SK-N-SH treated with all-trans-retinoic acid at 6 μM for 48 hours (cell line): ENCODE results near the gene POU3F1.

Experiments
- ATAC-seq: fragments of 200-7000 bp; cut with Tn5 transposase; 3 replicates; pipeline ENCODE4 v1.9.1; 2020; ENCODE audit warnings: mild to moderate bottlenecking, moderate library complexity
- ARNTL ChIP-seq: fragments of 450-650 bp; formaldehyde crosslinking; IDR thresholded peaks from 2 replicates; pipeline ENCODE4 v1.5.0; 2020; ENCODE audit warnings: low read depth, mild to moderate bottlenecking, moderate library complexity, borderline replicate concordance
- BACH2 ChIP-seq: fragments of 250-450 bp; sonication (Bioruptor Pico); IDR thresholded peaks from 2 replicates; pipeline ENCODE4 v1.9.0; 2021; ENCODE audit warnings: mild to moderate bottlenecking, borderline replicate concordance
- CREB5 ChIP-seq: fragments of 250-450 bp; sonication (Bioruptor Pico); IDR thresholded peaks from 2 replicates; pipeline ENCODE4 v1.5.1; 2020; ENCODE audit warnings: low read depth, mild to moderate bottlenecking, moderate library complexity
- CSDC2 ChIP-seq: fragments of 250-450 bp; sonication (Bioruptor Pico); IDR thresholded peaks from 2 replicates; pipeline ENCODE4 v1.5.0; 2020; ENCODE audit warnings: mild to moderate bottlenecking, moderate library complexity
- CSRNP3 ChIP-seq: fragments of 250-450 bp; sonication (Bioruptor Pico); IDR thresholded peaks from 2 replicates; pipeline ENCODE4 v1.5.1; 2021; ENCODE audit warnings: mild to moderate bottlenecking, moderate library complexity
- PATZ1 ChIP-seq: fragments of 250-450 bp; sonication (Bioruptor Pico); IDR thresholded peaks from 2 replicates; pipeline ENCODE4 v1.8.0; 2020; ENCODE audit warnings: mild to moderate bottlenecking, moderate library complexity, borderline replicate concordance
- POU6F1 ChIP-seq: fragments of 250-450 bp; sonication (Bioruptor Pico); IDR thresholded peaks from 2 replicates; pipeline ENCODE4 v1.8.0; 2021; ENCODE audit warnings: low read depth, mild to moderate bottlenecking, moderate library complexity, borderline replicate concordance
- PPARA ChIP-seq: fragments of 250-450 bp; sonication (Bioruptor Pico); IDR thresholded peaks from 2 replicates; pipeline ENCODE4 v1.5.0; 2020; ENCODE audit warnings: mild to moderate bottlenecking, borderline replicate concordance
- RARB ChIP-seq: fragments of 250-450 bp; sonication (Bioruptor Pico); IDR thresholded peaks from 2 replicates; pipeline ENCODE4 v1.8.0; 2021; ENCODE audit warnings: mild to moderate bottlenecking, moderate library complexity
- SNAI2 ChIP-seq: fragments of 250-450 bp; sonication (Bioruptor Pico); IDR thresholded peaks from 2 replicates; pipeline ENCODE4 v1.5.0; 2020; ENCODE audit warnings: mild to moderate bottlenecking, moderate library complexity
- TCF4 ChIP-seq: fragments of 250-450 bp; sonication (Bioruptor Pico); IDR thresholded peaks from 2 replicates; pipeline ENCODE4 v1.8.0; 2021; ENCODE audit warnings: mild to moderate bottlenecking, moderate library complexity, borderline replicate concordance
- TSHZ2 ChIP-seq: fragments of 250-450 bp; sonication (Bioruptor Pico); IDR thresholded peaks from 2 replicates; pipeline ENCODE4 v1.5.0; 2020; ENCODE audit warnings: mild to moderate bottlenecking, moderate library complexity
- ZC3H10 ChIP-seq: fragments of 250-450 bp; sonication (Bioruptor Pico); IDR thresholded peaks from 2 replicates; pipeline ENCODE4 v1.5.1; 2021; ENCODE audit warnings: mild to moderate bottlenecking, moderate library complexity
- ZFP3 ChIP-seq: fragments of 250-450 bp; sonication (Bioruptor Pico); IDR thresholded peaks from 2 replicates; pipeline ENCODE4 v1.5.0; 2020; ENCODE audit warnings: mild to moderate bottlenecking, moderate library complexity
- ZNF565 ChIP-seq: fragments of 450-650 bp; formaldehyde crosslinking; conservative IDR thresholded peaks from 2 replicates; pipeline ENCODE4 v1.5.0; 2020; ENCODE audit warnings: low read depth, mild to moderate bottlenecking, moderate library complexity
- ZNF8 ChIP-seq: fragments of 450-650 bp; formaldehyde crosslinking; IDR thresholded peaks from 2 replicates; pipeline ENCODE4 v1.5.0; 2020; ENCODE audit warnings: mild to moderate bottlenecking, moderate library complexity

The POU3F1 gene

GRCh38 chr1:38014171-38014570 is 32.4 kb downstream of the POU3F1 start (continued):
- TF ChIP-seq POU6F1 (CRISPR knock-in tag) (no peak), PPARA (CRISPR knock-in tag) (no peak), ZNF565 (CRISPR knock-in tag) (no peak)

GRCh38 chr1:38013227-38013622 is 33.4 kb downstream of the POU3F1 start:
- TF ChIP-seq TCF4 (CRISPR knock-in tag) (0 out of 2 replicates have a peak, but pooled peaks have one; percentile 13), TSHZ2 (no peak), CREB5 (CRISPR knock-in tag) (0 out of 2 replicates have a peak, but pooled peaks have one; percentile 16), RARB (CRISPR knock-in tag) (no peak), PATZ1 (CRISPR knock-in tag) (0 out of 2 replicates have a peak, but pooled peaks have one; percentile 8)
- no peak for ATAC-seq

- peak; percentile 99 for ATAC-seq
Measured at GRCh38 chr1:38012363-38013226, 34.0 kb downstream of the POU3F1 start, which contains the start of gene UTP11. Gene UTP11 (plus strand): TSS chr1:38012734. CDS start chr1:38012803, 69 bp downstream.

More at GRCh38 chr1:38012363-38013226, 34.0 kb downstream of the POU3F1 start, which contains the start of gene UTP11:
- peak; percentile 89; the same call in 1 of the 2 replicates for TF ChIP-seq SNAI2 (CRISPR knock-in tag)
- TF ChIP-seq PATZ1 (CRISPR knock-in tag) = peak; percentile 63; the same call in 1 of the 2 replicates
- TF ChIP-seq CSDC2 (CRISPR knock-in tag) = peak; percentile 94
- no peak for TF ChIP-seq ZNF565 (CRISPR knock-in tag)
- TF ChIP-seq CSRNP3 (CRISPR knock-in tag) = no peak
- TF ChIP-seq RARB (CRISPR knock-in tag) = no peak
- no peak for TF ChIP-seq ZC3H10 (CRISPR knock-in tag)
- TF ChIP-seq BACH2 (CRISPR knock-in tag) = no peak
- peak; percentile 65; the same call in 1 of the 2 replicates for TF ChIP-seq ZFP3 (CRISPR knock-in tag)
- 0 out of 2 replicates have a peak, but pooled peaks have one; percentile 13 for TF ChIP-seq ARNTL (CRISPR knock-in tag)
- no peak for TF ChIP-seq ZNF8 (CRISPR knock-in tag)
